Activated naive CD4-positive, alpha-beta T cell treated with anti-CD3 and anti-CD28 coated beads, Interleukin-2, amount 10 ng/mL, durations not matched to agents 7 days and 5 days (primary cell): Measurements from ENCODE around the gene SNRNP200.
A peak's percentile ranks its signal among the peaks of the same experiment; 100 is the strongest.

Experiments
- CTCF ChIA-PET: fragments of 350-600 bp; sonication (Branson Sonifier 250); formaldehyde crosslinking; loops from one replicate; lab custom pipeline; 2021; ENCODE audit warnings: antibody characterized with exemption; lab: Charles Lee
- DNase-seq: peaks from one replicate; pipeline ENCODE4 v3.0.0-alpha.2; 2020
- H3K27ac Mint-ChIP-seq: one replicate; pipeline ENCODE4 v1.8.0; 2021; ENCODE audit warnings: mild to moderate bottlenecking, moderate library complexity, mixed read lengths
- H3K27me3 Mint-ChIP-seq: one replicate; pipeline ENCODE4 v1.8.0; 2021; ENCODE audit warnings: mild to moderate bottlenecking, mixed read lengths
- H3K36me3 Mint-ChIP-seq: one replicate; pipeline ENCODE4 v1.8.0; 2021; ENCODE audit warnings: mixed read lengths
- H3K4me1 Mint-ChIP-seq: one replicate; pipeline ENCODE4 v1.8.0; 2021; ENCODE audit warnings: mixed read lengths
- H3K4me3 Mint-ChIP-seq: one replicate; pipeline ENCODE4 v1.8.0; 2021; ENCODE audit warnings: mild to moderate bottlenecking, moderate library complexity, mixed read lengths
- H3K9me3 Mint-ChIP-seq: one replicate; pipeline ENCODE4 v1.8.0; 2021; ENCODE audit warnings: mixed read lengths

SNRNP200 gene

DNA sequence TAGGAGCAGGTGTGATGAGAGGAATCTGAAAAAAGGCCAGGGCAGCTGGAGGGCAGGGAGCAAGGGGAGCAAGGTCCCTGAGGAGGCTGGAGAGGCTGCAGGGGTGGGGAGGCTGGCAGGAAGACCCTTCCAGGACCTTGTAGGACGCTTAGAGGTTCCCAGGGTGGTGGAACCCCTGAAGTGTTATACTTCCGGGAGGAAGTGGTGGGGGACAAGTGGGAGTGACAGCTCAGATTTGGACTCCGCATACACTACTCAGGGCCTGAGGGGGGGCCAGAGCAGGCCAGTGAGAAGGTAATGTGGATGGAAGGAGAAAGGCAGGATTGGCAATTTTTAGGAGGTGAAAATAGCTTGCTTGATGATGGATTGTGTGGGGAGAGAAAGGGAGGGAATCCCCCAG is 28.4 kb upstream of the SNRNP200 start:
- H3K9me3 Mint-ChIP-seq: no peaks in the 10 kb centered on the region
- DNase-seq: no peak
- peak overlapping the region; percentile 91 for H3K4me3 Mint-ChIP-seq
- peaks cover 24% of the 10 kb centered on the region for H3K36me3 Mint-ChIP-seq
- H3K4me1 Mint-ChIP-seq: peaks cover 61% of the 10 kb centered on the region
- no peaks in the 10 kb centered on the region for H3K27me3 Mint-ChIP-seq
- CTCF ChIA-PET: no interaction called here
- H3K27ac Mint-ChIP-seq: peak overlapping the region; percentile 53

GRCh38 chr2:96330407-96330806 is 25.1 kb upstream of the SNRNP200 start:
- no peak for DNase-seq
- no peaks in the 10 kb centered on the region for H3K27me3 Mint-ChIP-seq
- no peak overlapping the region for H3K4me3 Mint-ChIP-seq
- H3K27ac Mint-ChIP-seq: no peak overlapping the region
- H3K4me1 Mint-ChIP-seq: peaks cover 69% of the 10 kb centered on the region
- CTCF ChIA-PET: no interaction called here
- H3K36me3 Mint-ChIP-seq: peaks cover 45% of the 10 kb centered on the region
- H3K9me3 Mint-ChIP-seq: no peaks in the 10 kb centered on the region

GRCh38 chr2:96329874-96330273 is 24.5 kb upstream of the SNRNP200 start:
- Mint-ChIP-seq H3K4me1 (peaks cover 69% of the 10 kb centered on the region), H3K4me3 (no peak overlapping the region), H3K27ac (no peak overlapping the region), H3K9me3 (no peaks in the 10 kb centered on the region), H3K36me3 (peaks cover 44% of the 10 kb centered on the region), H3K27me3 (no peaks in the 10 kb centered on the region)
- no peak for DNase-seq
- CTCF ChIA-PET: no interaction called here

- H3K27ac Mint-ChIP-seq: no peak overlapping the region
- no peak overlapping the region for H3K4me3 Mint-ChIP-seq
- CTCF ChIA-PET: no interaction called here
- H3K27me3 Mint-ChIP-seq: no peaks in the 10 kb centered on the region
- H3K36me3 Mint-ChIP-seq: peaks cover 44% of the 10 kb centered on the region
- H3K9me3 Mint-ChIP-seq: no peaks in the 10 kb centered on the region
- peaks cover 69% of the 10 kb centered on the region for H3K4me1 Mint-ChIP-seq
- DNase-seq: no peak
Measured at GRCh38 chr2:96329456-96329855, 24.1 kb upstream of the SNRNP200 start.

- peaks cover 41% of the 10 kb centered on the region for H3K36me3 Mint-ChIP-seq
- H3K4me1 Mint-ChIP-seq: peaks cover 68% of the 10 kb centered on the region
- CTCF ChIA-PET: interaction anchor here (1.2 kb wide), 1 partner anchor 15 kb away, joined by 4 read pairs; no protein-coding TSS in a partner anchor
- no peaks in the 10 kb centered on the region for H3K27me3 Mint-ChIP-seq
- H3K27ac Mint-ChIP-seq: no peak overlapping the region
- no peaks in the 10 kb centered on the region for H3K9me3 Mint-ChIP-seq
- no peak for DNase-seq
- H3K4me3 Mint-ChIP-seq: peak overlapping the region; percentile 85
Measured at GRCh38 chr2:96326990-96327820, 21.9 kb upstream of the SNRNP200 start.

DNA sequence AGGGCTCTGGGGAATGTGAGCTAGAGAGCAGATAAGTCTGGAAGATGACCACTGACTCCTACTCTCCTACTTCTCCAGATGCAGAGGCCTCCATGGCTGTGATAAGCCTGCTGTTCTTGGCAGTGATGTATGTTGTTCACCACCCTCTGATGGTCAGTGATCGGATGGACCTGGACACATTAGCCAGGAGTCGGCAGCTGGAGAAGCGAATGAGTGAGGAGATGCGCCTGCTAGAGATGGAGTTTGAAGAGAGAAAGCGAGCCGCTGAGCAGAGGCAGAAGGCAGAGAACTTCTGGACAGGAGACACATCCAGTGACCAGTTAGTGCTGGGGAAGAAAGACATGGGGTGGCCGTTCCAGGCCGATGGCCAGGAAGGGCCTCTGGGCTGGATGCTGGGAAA is 21.2 kb upstream of the SNRNP200 start:
- Mint-ChIP-seq H3K36me3 (peaks cover 41% of the 10 kb centered on the region), H3K4me1 (peaks cover 71% of the 10 kb centered on the region), H3K4me3 (peak overlapping the region; percentile 85), H3K27ac (peak overlapping the region; percentile 85), H3K27me3 (no peaks in the 10 kb centered on the region), H3K9me3 (no peaks in the 10 kb centered on the region)
- CTCF ChIA-PET: interaction anchor here (1.2 to 1.8 kb wide), 2 partner anchors 8 to 16 kb away, joined by 4 to 5 read pairs; partner anchors contain the start of gene NCAPH
- DNase-seq: no peak

GRCh38 chr2:96325884-96326255 is 20.5 kb upstream of the SNRNP200 start:
- Mint-ChIP-seq H3K36me3 (peaks cover 39% of the 10 kb centered on the region), H3K4me1 (peaks cover 67% of the 10 kb centered on the region), H3K27ac (peak overlapping the region; percentile 85), H3K27me3 (no peaks in the 10 kb centered on the region), H3K9me3 (no peaks in the 10 kb centered on the region), H3K4me3 (peak overlapping the region; percentile 85)
- peak; percentile 75 for DNase-seq
- CTCF ChIA-PET: interaction anchor here (1.2 to 1.8 kb wide), 2 partner anchors 9 to 16 kb away, joined by 4 to 5 read pairs; partner anchors contain the start of gene NCAPH

DNA sequence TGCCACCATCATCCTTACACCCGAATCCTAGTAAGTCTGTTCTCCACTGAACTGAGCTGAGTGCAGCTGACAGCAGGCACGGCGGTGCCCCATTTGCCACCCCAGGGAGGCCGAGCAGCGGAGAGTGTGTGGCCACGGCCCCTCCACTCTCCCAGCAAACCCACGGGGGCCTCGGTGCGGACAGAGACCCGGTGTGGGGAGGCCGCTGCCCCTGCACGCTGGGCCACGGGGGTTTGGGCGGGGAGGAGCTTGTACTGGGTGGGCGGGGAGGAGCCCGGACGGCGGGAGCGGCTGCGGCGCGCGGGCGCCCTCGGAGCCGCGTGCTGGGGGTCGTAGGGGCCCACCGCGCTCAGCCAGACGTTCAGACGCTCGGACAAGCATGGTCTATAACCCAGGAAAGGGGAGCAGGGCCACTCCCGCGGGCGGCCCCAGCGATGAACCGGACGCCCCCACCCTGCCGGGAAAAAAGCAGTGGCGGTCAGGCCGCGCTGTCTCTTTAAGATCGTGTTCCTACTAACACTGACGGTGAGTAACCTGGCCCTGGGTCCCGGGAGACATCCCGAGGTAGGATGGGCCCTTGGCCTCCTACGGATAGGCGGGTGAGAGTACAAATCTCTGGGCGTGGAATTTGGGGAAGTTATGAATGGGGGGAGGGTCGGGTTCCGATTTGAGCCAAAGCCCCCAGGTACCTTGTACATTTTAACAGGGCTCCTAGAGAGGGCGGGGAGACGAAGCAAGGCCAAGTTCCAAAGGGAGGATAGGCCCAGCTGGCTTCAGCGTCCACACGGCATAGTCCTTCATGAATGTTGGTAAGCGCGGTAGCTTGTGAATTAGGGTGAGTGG is 19.9 kb upstream of the SNRNP200 start, which contains the start of gene ITPRIPL1:
ITPRIPL1 (plus strand) TSS at position 277 of the 843 bp plus-strand sequence; CDS start at position 800, 523 bp downstream.
- DNase-seq: peak; percentile 62
- peaks cover 70% of the 10 kb centered on the region for H3K4me1 Mint-ChIP-seq
- peaks cover 39% of the 10 kb centered on the region for H3K36me3 Mint-ChIP-seq
- no peaks in the 10 kb centered on the region for H3K9me3 Mint-ChIP-seq
- H3K27me3 Mint-ChIP-seq: no peaks in the 10 kb centered on the region
- CTCF ChIA-PET: interaction anchor here (0.9 to 1.8 kb wide), 2 partner anchors 10 to 21 kb away, joined by 3 to 5 read pairs; partner anchors contain the start of gene NCAPH
- peak within 1 kb of the TSS; percentile 91 for H3K27ac Mint-ChIP-seq
- peak within 1 kb of the TSS; percentile 85 for H3K4me3 Mint-ChIP-seq

DNA sequence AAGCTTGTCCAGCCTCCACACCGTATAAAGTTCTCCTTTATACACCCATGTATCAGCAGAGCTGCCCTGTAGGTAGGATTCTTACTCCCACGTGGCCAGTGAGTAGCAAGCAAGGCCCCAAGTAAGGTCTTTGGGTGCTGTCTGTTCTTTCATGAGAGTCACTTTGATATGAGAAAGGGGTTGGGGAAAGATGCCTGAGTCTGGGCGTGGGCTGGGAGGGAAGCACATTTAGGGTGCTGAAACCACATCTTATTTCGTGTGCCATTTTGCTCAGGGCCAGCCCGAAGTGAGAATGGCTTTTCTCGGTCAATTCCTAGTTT is 19.3 kb upstream of the SNRNP200 start:
- peaks cover 39% of the 10 kb centered on the region for H3K36me3 Mint-ChIP-seq
- H3K9me3 Mint-ChIP-seq: no peaks in the 10 kb centered on the region
- peaks cover 75% of the 10 kb centered on the region for H3K4me1 Mint-ChIP-seq
- peak; percentile 46 for DNase-seq
- no peaks in the 10 kb centered on the region for H3K27me3 Mint-ChIP-seq
- CTCF ChIA-PET: interaction anchor here (0.9 to 1.8 kb wide), 5 partner anchors 9 to 315 kb away, joined by 3 to 5 read pairs (median 3); partner anchors contain the start of gene NCAPH
- H3K27ac Mint-ChIP-seq: peak overlapping the region; percentile 91
- peak overlapping the region; percentile 85 for H3K4me3 Mint-ChIP-seq

- H3K36me3 Mint-ChIP-seq: peaks cover 39% of the 10 kb centered on the region
- CTCF ChIA-PET: interaction anchor here (1.0 to 1.3 kb wide), 3 partner anchors 8 to 314 kb away, joined by 3 read pairs; no protein-coding TSS in a partner anchor
- peak overlapping the region; percentile 85 for H3K4me3 Mint-ChIP-seq
- H3K27me3 Mint-ChIP-seq: no peaks in the 10 kb centered on the region
- no peak overlapping the region for H3K27ac Mint-ChIP-seq
- H3K9me3 Mint-ChIP-seq: no peaks in the 10 kb centered on the region
- DNase-seq: no peak
- H3K4me1 Mint-ChIP-seq: peaks cover 77% of the 10 kb centered on the region
Measured at GRCh38 chr2:96323849-96324248, 18.5 kb upstream of the SNRNP200 start.

DNA sequence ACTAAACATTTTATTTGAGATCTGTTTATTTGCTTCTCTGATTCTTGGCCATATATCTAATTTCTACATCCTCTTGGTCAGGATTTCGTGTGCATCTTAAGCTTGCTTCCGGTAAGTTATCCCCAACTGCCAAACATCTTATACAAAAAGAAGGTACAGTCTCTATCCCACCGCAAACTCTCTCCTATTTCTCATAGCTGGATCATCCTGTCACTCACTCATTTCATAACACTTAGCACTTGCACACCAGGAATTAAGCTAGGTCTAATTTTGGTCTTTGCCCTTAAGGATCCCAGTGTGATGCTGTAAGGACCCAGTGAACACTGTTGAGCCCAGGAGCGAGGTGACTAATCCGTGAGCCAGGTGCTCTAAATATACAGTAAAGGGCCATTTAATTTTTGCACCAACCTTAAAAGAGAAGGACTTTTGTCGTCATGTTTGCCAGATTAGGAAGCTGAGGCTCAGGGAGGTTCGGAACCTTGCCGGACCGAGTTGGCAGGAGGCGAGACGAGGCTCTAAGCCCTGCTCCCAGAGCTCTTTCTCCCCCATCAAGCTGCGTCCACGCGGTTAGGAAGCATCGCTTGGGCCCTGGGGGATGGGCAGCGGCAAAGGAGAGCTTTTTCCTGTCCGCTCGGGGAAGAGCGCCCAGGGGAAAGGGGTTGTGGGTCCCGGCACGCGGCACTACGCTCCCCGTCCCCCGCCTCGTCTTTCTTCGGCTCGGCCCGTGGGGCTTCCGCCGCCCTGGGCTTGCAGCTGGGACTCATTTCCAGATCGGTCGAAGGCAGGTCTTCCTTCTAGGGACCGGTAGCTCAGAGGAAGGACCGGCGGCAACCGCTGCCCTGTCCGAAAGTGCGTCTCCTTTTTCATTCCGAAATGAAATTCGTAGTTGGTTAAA is 15.6 kb upstream of the SNRNP200 start:
- H3K9me3 Mint-ChIP-seq: no peaks in the 10 kb centered on the region
- H3K27ac Mint-ChIP-seq: peak overlapping the region; percentile 92
- H3K4me3 Mint-ChIP-seq: peak overlapping the region; percentile 72
- H3K27me3 Mint-ChIP-seq: no peaks in the 10 kb centered on the region
- peaks cover 69% of the 10 kb centered on the region for H3K4me1 Mint-ChIP-seq
- DNase-seq: peak; percentile 62
- H3K36me3 Mint-ChIP-seq: peaks cover 20% of the 10 kb centered on the region
- CTCF ChIA-PET: interaction anchor here (0.7 to 2.8 kb wide), 8 partner anchors 10 to 187 kb away, joined by 3 to 13 read pairs (median 3); partner anchors contain the start of gene NCAPH

GRCh38 chr2:96320326-96320725 is 15.0 kb upstream of the SNRNP200 start:
- no peaks in the 10 kb centered on the region for H3K27me3 Mint-ChIP-seq
- peak overlapping the region; percentile 92 for H3K27ac Mint-ChIP-seq
- CTCF ChIA-PET: interaction anchor here (1.1 to 2.8 kb wide), 4 partner anchors 9 to 187 kb away, joined by 3 to 13 read pairs (median 4); partner anchors contain the start of gene NCAPH
- no peak for DNase-seq
- peaks cover 69% of the 10 kb centered on the region for H3K4me1 Mint-ChIP-seq
- H3K4me3 Mint-ChIP-seq: peak overlapping the region; percentile 72
- no peaks in the 10 kb centered on the region for H3K9me3 Mint-ChIP-seq
- peaks cover 15% of the 10 kb centered on the region for H3K36me3 Mint-ChIP-seq

DNA sequence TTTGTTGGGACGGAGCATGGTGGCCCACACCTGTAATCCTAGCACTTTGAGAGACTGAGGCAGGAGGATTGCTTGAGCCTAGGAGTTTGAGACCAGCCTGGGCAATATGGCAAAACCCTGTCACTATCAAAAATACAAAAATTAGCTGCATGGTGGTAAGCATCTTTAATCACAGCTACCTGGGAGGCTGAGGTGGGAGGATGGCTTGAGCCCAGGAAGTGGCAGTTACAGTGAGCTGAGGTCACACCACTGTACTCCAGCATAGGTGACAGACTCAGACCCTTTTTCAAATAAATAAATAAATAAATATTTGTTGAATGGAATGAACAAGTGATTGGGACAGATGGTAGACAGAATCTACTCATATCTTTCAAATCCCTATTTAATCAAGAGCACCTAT is 14.1 kb upstream of the SNRNP200 start:
- H3K9me3 Mint-ChIP-seq: no peaks in the 10 kb centered on the region
- peaks cover 69% of the 10 kb centered on the region for H3K4me1 Mint-ChIP-seq
- H3K4me3 Mint-ChIP-seq: peak overlapping the region; percentile 31
- CTCF ChIA-PET: interaction anchor here (2.8 kb wide), 1 partner anchor 17 kb away, joined by 13 read pairs; the partner anchor contains the start of gene NCAPH
- no peak for DNase-seq
- no peaks in the 10 kb centered on the region for H3K27me3 Mint-ChIP-seq
- peaks cover 22% of the 10 kb centered on the region for H3K36me3 Mint-ChIP-seq
- peak overlapping the region; percentile 13 for H3K27ac Mint-ChIP-seq
